ENCODE results near the gene MAF.

DNA sequence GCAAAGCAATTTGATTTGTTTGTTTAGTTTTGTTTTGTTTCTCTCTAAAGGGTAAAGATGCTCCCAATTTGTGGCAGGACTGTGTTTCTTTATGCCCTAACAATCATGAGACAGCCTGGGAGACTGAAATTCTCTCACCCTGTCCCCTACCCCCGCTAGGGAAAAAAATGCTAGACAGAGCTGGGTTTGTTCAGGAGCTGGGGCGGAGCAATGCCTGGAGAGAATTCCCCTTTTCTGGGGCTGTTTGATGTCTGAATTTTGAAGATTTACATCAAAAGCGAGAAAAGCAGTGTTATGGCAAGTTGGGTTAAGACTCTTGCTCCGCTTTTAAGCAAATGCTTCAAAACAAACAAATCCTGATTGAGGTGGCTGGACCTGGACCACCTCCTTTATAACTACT lies 8.4 kb downstream of the MAF start:
- no peak for TF ChIP-seq CTCF (IDR thresholded peaks at IDR 0.05)
- TF ChIP-seq, protein P1, sequence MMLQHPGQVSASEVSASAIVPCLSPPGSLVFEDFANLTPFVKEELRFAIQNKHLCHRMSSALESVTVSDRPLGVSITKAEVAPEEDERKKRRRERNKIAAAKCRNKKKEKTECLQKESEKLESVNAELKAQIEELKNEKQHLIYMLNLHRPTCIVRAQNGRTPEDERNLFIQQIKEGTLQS (CRISPR knock-in tag; conservative IDR thresholded peaks at IDR 0.05), result no peak
- no peak for TF ChIP-seq SP1 (CRISPR knock-in tag; conservative IDR thresholded peaks at IDR 0.05)
- TF ChIP-seq ZNF512 (CRISPR knock-in tag; IDR thresholded peaks at IDR 0.05; ENCODE audit: borderline replicate concordance), result no peak
